Esophagus squamous epithelium (tissue), 5 donors: Measurements from ENCODE around the gene IL31RA. TPM values are rescaled to one million over a fixed set of nuclear protein-coding genes. Genes with fewer than 3 reads are reported as not detected.

Experiments
- DNase-seq: peaks from one replicate; lab custom pipeline; 2025; lab: John Stamatoyannopoulos, UW
- H3K27ac ChIP-seq, 4 donors: fragments of 200-600 bp; sonication (generic); one replicate each; pipeline ENCODE4 v1.5.1; 2016 to 2019; ENCODE audit warnings: mild to moderate bottlenecking in 1 of 4
- H3K27me3 ChIP-seq, 4 donors: fragments of 200-600 bp; sonication (generic); 1 replicate in 3 of 4; 2 replicates in 1 of 4; pipeline versions ENCODE4 v1.5.1 to v1.6.0; 2017 to 2021; ENCODE audit warnings: antibody characterized with exemption in 1 of 4
- H3K36me3 ChIP-seq, 3 donors: fragments of 200-600 bp; sonication (generic); one replicate each; pipeline ENCODE4 v1.5.1; 2016 to 2019
- H3K4me1 ChIP-seq, 3 donors: fragments of 200-600 bp; sonication (generic); one replicate each; pipeline ENCODE4 v1.5.1; 2017 to 2019
- H3K4me3 ChIP-seq, 4 donors: fragments of 200-600 bp; sonication (generic); 1 replicate in 3 of 4; 2 replicates in 1 of 4; pipeline ENCODE4 v1.5.1; 2016 to 2019; ENCODE audit warnings: mild to moderate bottlenecking in 2 of 4, moderate library complexity in 1 of 4
- H3K9me3 ChIP-seq, 3 donors: fragments of 200-600 bp; sonication (generic); one replicate each; pipeline ENCODE4 v1.5.1; 2016 to 2019
- POLR2A ChIP-seq, 4 donors: fragments of 450-650 bp; IDR thresholded peaks; one replicate each; pipeline ENCODE4 v1.6.1; 2017; ENCODE audit warnings: antibody characterized with exemption in 4 of 4, mild to moderate bottlenecking in 4 of 4, moderate library complexity in 3 of 4
- WGBS, 2 donors: methylation state at CpG; one replicate each; pipeline ENCODE4 v1.1.5; 2018; 5-methylcytosine and 5-hydroxymethylcytosine counted together
- intact Hi-C: fragments of 100-400 bp; cut with DNase I; formaldehyde crosslinking; loops from one replicate; pipeline ENCODE4 v1.15.0; 2022
- total RNA-seq, 4 donors: library from RNA; depleted of rRNA; stranded (reverse); fragments of >200 nt; gene quantifications; one replicate each; pipeline ENCODE4 v1.1.0, GENCODE V29; 2016
- TF ChIP-seq, protein P1 (sequence below), 6 experiments: fragments of 450-650 bp in 4 of 6; fragments of 200-600 bp in 2 of 6; sonication (generic) in 2 of 6; IDR thresholded peaks; one replicate each; pipeline ENCODE4 v1.5.1; 2016 to 2019; ENCODE audit warnings: antibody characterized with exemption in 6 of 6, mild to moderate bottlenecking in 4 of 6, moderate library complexity in 4 of 6
- donor health status: DM: yes; HTN: yes; CAD: no.

The IL31RA gene
- total RNA-seq, 4 donors from 2014 or later, result not detected

DNA sequence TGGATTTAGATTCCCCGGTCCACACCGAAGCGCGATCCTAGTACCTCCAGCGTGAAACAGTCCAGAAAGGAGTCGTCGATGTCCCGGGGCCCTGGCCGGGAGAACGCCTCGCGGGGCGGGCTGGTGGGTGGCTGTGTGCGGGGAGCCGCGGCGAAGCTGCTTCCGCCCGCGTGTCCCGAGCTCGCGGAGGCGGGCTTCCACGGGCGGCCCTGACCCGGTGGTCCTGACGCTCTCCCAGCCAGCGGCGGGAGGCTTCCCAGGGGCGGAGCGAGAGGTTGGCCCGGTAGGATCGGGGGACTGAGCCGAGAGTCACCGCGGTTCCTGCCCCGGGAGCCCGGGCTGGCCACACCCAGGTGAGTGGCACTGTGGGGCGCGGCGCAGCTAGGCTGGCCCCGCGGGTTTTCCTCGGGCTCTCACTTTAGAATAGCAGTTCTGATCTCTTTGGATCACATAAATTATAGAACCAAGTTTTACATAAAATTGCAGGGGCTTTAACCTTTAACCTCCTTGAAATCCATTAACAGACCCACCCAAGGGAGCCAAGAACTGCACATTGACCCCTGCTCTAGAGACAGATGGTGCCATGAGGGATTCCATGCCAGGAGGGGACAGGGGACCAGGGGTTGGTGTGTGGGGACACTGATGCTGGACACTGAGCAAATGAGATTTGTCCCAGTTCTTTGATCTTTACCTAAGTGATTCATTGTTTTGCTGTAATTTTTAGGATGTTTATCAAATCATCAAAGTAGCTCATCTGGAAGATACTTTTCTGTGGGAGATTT is 29.2 kb upstream of the IL31RA start:
- no peak for DNase-seq
- Histone ChIP-seq H3K4me3 (peak overlapping the region; percentile 22 to 62 (median 34)), H3K4me1 (peaks cover 0 to 22% (median 6%) of the 10 kb centered on the region in 3 donors), H3K9me3 (no peaks in the 10 kb centered on the region), H3K36me3 (no peaks in the 10 kb centered on the region), H3K27ac (no peak overlapping the region), H3K27me3 (peaks cover 0 to 55% (median 7%) of the 10 kb centered on the region in 4 donors)
- 14 to 56% methylated on average over 7 to 8 of the region's 45 CpGs for WGBS, 2 donors
- TF ChIP-seq POLR2A (IDR thresholded peaks at IDR 0.05), result no peak
- TF ChIP-seq, protein P1, sequence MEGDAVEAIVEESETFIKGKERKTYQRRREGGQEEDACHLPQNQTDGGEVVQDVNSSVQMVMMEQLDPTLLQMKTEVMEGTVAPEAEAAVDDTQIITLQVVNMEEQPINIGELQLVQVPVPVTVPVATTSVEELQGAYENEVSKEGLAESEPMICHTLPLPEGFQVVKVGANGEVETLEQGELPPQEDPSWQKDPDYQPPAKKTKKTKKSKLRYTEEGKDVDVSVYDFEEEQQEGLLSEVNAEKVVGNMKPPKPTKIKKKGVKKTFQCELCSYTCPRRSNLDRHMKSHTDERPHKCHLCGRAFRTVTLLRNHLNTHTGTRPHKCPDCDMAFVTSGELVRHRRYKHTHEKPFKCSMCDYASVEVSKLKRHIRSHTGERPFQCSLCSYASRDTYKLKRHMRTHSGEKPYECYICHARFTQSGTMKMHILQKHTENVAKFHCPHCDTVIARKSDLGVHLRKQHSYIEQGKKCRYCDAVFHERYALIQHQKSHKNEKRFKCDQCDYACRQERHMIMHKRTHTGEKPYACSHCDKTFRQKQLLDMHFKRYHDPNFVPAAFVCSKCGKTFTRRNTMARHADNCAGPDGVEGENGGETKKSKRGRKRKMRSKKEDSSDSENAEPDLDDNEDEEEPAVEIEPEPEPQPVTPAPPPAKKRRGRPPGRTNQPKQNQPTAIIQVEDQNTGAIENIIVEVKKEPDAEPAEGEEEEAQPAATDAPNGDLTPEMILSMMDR (IDR thresholded peaks at IDR 0.05), result no peak
- intact Hi-C loops, result no loop called here

- intact Hi-C loops, result no loop called here
- Histone ChIP-seq H3K4me3 (no peak overlapping the region), H3K27me3 (peaks cover 0 to 55% (median 7%) of the 10 kb centered on the region in 4 donors), H3K9me3 (no peaks in the 10 kb centered on the region), H3K27ac (no peak overlapping the region), H3K36me3 (no peaks in the 10 kb centered on the region), H3K4me1 (peaks cover 0 to 22% (median 6%) of the 10 kb centered on the region in 3 donors)
- TF ChIP-seq, protein P1 (IDR thresholded peaks at IDR 0.05), result no peak
- no peak for TF ChIP-seq POLR2A (IDR thresholded peaks at IDR 0.05)
- WGBS, 2 donors, result 13 to 33% methylated on average over 1 of the region's 1 CpG
- no peak for DNase-seq
Observed at GRCh38 chr5:55823151-55823796, 27.9 kb upstream of the IL31RA start.

GRCh38 chr5:55829956-55830355 is 21.2 kb upstream of the IL31RA start:
- WGBS, 2 donors, result 80% methylated on average over 3 of the region's 3 CpGs
- Histone ChIP-seq H3K27ac (no peak overlapping the region), H3K4me1 (no peaks in the 10 kb centered on the region), H3K9me3 (no peaks in the 10 kb centered on the region), H3K36me3 (no peaks in the 10 kb centered on the region), H3K27me3 (peaks cover 0 to 16% (median 0%) of the 10 kb centered on the region in 4 donors), H3K4me3 (no peak overlapping the region)
- intact Hi-C loops, result no loop called here
- no peak for DNase-seq
- TF ChIP-seq POLR2A (IDR thresholded peaks at IDR 0.05), result no peak

GRCh38 chr5:55832446-55832845 is 18.7 kb upstream of the IL31RA start:
- WGBS, 2 donors, result 89 to 91% methylated on average over 9 to 14 of the region's 17 CpGs
- DNase-seq, result no peak
- Histone ChIP-seq H3K4me3 (no peak overlapping the region), H3K4me1 (no peaks in the 10 kb centered on the region), H3K9me3 (no peaks in the 10 kb centered on the region), H3K27ac (no peak overlapping the region), H3K36me3 (no peaks in the 10 kb centered on the region), H3K27me3 (peaks cover 0 to 3% (median 0%) of the 10 kb centered on the region in 4 donors)
- intact Hi-C loops, result no loop called here
- TF ChIP-seq, protein P1 (IDR thresholded peaks at IDR 0.05), result no peak
- no peak for TF ChIP-seq POLR2A (IDR thresholded peaks at IDR 0.05)

GRCh38 chr5:55836191-55836590 is 15.0 kb upstream of the IL31RA start:
- H3K27me3 ChIP-seq, result no peaks in the 10 kb centered on the region
- no peaks in the 10 kb centered on the region for H3K36me3 ChIP-seq
- intact Hi-C loops, result no loop called here
- WGBS, 2 donors, result 82 to 89% methylated on average over 1 of the region's 1 CpG
- no peaks in the 10 kb centered on the region for H3K9me3 ChIP-seq
- H3K4me1 ChIP-seq, result no peaks in the 10 kb centered on the region
- no peak for TF ChIP-seq POLR2A (IDR thresholded peaks at IDR 0.05)
- TF ChIP-seq, protein P1 (IDR thresholded peaks at IDR 0.05), result no peak
- no peak overlapping the region for H3K4me3 ChIP-seq
- no peak overlapping the region for H3K27ac ChIP-seq
- DNase-seq, result no peak
